ENCODE data around the gene GPR37L1. TPM values are rescaled to one million over a fixed set of nuclear protein-coding genes. Genes with fewer than 3 reads are reported as not detected.
"Not testable (repeated sequence)": the region's sequence is repeated elsewhere in the genome, so short reads cannot be mapped to it uniquely, and the experiment has no call there.

Gene GPR37L1
- total RNA-seq, 2 experiments from 2014 or later: not detected

DNA sequence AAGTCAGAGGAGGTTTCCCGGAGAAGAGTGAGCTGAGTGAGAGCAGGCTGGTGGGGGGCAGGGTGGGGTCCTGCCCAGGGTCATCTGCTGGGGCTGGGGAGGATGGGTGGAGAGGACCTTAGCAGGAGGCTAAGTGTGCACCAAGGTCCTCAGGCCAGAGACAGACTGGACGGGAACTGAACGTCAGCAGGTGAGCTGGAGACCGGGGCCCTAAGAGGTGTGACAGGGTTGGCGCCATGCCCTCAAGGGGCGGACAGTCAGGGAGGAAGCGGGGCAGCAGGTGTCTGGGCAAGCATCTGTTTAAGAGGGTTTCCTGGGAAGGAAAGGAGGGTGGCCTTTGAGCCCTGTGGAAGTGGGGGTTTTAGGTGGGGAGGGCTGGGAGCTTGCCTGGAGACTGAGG, 51.3 kb downstream of the GPR37L1 start:
- no peak for DNase-seq
- H3K9me3 Mint-ChIP-seq: no peaks in the 10 kb centered on the region

DNA sequence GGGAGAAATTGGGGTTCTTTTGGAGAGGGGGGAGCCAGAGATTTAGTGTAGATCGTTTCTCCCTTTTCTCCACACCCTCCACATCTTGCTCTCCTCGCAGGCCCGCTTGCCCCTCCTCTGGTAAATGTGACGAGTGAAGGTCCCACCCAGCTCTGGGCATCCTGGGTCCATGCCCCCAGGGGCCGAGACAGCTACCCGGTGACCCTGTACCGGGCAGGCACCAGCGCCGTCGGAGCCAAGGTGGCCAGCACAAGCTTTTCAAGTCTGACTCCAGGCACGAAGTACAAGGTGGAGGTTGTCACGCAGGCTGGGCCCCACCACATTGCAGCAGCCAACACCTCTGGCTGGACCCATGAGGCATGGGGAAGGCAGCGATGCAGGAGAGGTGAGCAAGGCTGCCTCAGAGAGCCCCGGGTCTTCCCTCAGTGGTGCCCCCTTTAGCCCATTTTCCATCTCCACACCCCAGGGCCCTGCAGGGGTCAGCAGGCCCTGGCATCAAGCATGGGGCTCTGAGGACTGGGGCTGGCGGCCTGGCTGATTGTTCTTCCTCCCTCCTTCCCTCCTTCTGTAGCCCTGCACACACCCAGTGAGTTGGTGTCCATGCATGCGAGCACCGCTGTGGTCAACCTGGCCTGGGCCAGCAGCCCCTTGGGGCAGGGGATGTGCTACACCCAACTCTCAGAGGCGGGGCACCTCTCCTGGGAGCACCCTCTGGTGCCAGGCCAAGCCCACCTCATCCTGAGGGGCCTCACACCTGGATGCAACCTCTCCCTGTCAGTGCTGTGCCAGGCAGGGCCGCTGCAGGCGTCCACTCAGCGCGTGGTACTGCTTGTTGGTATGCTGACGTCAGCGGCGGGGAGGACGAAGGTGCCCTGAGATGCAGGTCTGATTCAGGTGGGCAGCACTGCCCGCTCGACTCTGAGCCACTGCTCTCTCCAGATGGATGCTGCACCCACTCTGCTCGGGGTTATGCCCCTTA, 54.5 kb downstream of the GPR37L1 start:
- H3K4me1 ChIP-seq (ENCODE audit: insufficient read depth, low read length): peaks cover 2% of the 10 kb centered on the region
- ChIA-PET POLR2A (interaction anchor here (0.7 kb wide), 1 partner anchor 69 kb away, joined by 4 read pairs; no protein-coding TSS in a partner anchor), CTCF (no interaction called here)
- no peak for DNase-seq
- ATAC-seq (ENCODE audit: poor library complexity): no peak
- no peaks in the 10 kb centered on the region for H3K27me3 ChIP-seq (ENCODE audit: control insufficient read depth in 1 of 2, insufficient read depth in 2 of 2, low read length in 2 of 2)
- no peak overlapping the region for H3K27ac ChIP-seq (ENCODE audit: low read depth in 1 of 2, low read length in 2 of 2)
- intact Hi-C loops (cut with DNase I, micrococcal nuclease): no loop called here
- no peaks in the 10 kb centered on the region for H3K9me3 Mint-ChIP-seq
- H3K9me3 ChIP-seq (ENCODE audit: control insufficient read depth in 1 of 2, insufficient read depth in 1 of 2, low read length in 2 of 2): no peaks in the 10 kb centered on the region
- no peak overlapping the region for H3K27ac Mint-ChIP-seq
- H3K36me3 Mint-ChIP-seq (ENCODE audit: low read depth): no peaks in the 10 kb centered on the region
- no peak overlapping the region for H3K4me3 ChIP-seq (ENCODE audit: low read length)
- no peaks in the 10 kb centered on the region for H3K4me1 Mint-ChIP-seq (ENCODE audit: low read depth)
- TF ChIP-seq, protein P1, sequence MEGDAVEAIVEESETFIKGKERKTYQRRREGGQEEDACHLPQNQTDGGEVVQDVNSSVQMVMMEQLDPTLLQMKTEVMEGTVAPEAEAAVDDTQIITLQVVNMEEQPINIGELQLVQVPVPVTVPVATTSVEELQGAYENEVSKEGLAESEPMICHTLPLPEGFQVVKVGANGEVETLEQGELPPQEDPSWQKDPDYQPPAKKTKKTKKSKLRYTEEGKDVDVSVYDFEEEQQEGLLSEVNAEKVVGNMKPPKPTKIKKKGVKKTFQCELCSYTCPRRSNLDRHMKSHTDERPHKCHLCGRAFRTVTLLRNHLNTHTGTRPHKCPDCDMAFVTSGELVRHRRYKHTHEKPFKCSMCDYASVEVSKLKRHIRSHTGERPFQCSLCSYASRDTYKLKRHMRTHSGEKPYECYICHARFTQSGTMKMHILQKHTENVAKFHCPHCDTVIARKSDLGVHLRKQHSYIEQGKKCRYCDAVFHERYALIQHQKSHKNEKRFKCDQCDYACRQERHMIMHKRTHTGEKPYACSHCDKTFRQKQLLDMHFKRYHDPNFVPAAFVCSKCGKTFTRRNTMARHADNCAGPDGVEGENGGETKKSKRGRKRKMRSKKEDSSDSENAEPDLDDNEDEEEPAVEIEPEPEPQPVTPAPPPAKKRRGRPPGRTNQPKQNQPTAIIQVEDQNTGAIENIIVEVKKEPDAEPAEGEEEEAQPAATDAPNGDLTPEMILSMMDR (IDR thresholded peaks at IDR 0.05): no peak
- H3K4me3 Mint-ChIP-seq: no peak overlapping the region
- H3K36me3 ChIP-seq (ENCODE audit: insufficient read depth, low read length): no peaks in the 10 kb centered on the region
- H3K27me3 Mint-ChIP-seq: no peaks in the 10 kb centered on the region

More for the DNA sequence above, 51.3 kb downstream of the GPR37L1 start:
- POLR2A ChIA-PET: interaction anchor here (1.9 kb wide), 1 partner anchor 12 kb away, joined by 7 read pairs; no protein-coding TSS in a partner anchor
- Histone ChIP-seq H3K9me3 (ENCODE audit: control insufficient read depth in 1 of 2, insufficient read depth in 1 of 2, low read length in 2 of 2) (no peaks in the 10 kb centered on the region), H3K27me3 (ENCODE audit: control insufficient read depth in 1 of 2, insufficient read depth in 2 of 2, low read length in 2 of 2) (no peaks in the 10 kb centered on the region), H3K27ac (ENCODE audit: low read depth in 1 of 2, low read length in 2 of 2) (no peak overlapping the region), H3K36me3 (ENCODE audit: insufficient read depth, low read length) (no peaks in the 10 kb centered on the region), H3K4me3 (ENCODE audit: low read length) (no peak overlapping the region), H3K4me1 (ENCODE audit: insufficient read depth, low read length) (peaks cover 11% of the 10 kb centered on the region)
- H3K27ac Mint-ChIP-seq: no peak overlapping the region
- CTCF ChIA-PET: interaction anchor here (1.4 kb wide), 1 partner anchor 11 kb away, joined by 3 read pairs; no protein-coding TSS in a partner anchor
- ATAC-seq (ENCODE audit: poor library complexity): no peak
- TF ChIP-seq, protein P1 (IDR thresholded peaks at IDR 0.05): no peak
- H3K36me3 Mint-ChIP-seq (ENCODE audit: low read depth): no peaks in the 10 kb centered on the region
- H3K4me1 Mint-ChIP-seq (ENCODE audit: low read depth): no peaks in the 10 kb centered on the region
- no peak overlapping the region for H3K4me3 Mint-ChIP-seq
- intact Hi-C loops (cut with DNase I, micrococcal nuclease): no loop called here
- H3K27me3 Mint-ChIP-seq: no peaks in the 10 kb centered on the region

DNA sequence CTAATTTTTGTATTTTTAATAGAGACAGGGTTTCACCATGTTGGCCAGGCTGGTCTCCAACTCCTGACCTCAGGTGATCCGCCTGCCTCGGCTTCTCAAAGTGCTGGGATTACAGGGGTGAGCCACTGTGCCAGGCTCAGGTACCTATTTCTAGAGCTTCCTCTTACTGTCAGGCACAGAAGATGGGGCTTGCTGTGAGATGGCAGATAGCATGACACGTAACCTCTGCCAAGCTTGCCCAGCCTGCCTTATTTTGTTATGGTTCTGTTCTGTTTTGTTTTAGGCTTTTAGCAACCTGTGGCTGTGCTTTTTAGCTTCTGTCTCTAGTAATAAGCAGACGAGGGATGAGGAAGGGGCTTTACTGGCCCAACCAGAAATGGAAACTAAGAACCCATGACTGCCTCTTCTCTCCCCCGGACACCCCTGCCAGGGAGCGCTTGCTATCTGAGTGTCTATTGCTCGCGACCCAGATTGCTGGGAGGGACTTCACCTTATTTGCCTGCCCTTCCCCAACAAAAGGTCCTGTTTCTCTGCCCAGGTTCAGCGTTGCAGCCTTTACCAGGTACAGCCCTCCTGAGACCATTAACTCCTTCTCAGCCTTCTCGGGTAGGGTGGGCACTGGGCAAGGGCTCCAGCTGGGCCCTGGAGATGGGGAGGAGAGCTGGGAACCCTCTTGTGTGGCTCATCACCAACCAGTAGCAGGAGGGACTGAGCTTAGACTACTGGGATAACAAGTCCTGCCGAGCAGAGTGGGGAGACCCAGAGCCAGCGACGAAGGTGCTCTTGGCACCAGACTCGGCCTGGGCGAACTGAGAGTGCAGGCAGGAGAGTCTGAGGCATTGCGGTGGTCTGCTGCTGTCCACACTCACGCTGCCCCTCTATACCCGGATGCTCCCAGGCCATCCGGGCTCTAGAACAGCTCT, 57.4 kb downstream of the GPR37L1 start:
- intact Hi-C loops (cut with DNase I, micrococcal nuclease): no loop called here
- Histone ChIP-seq H3K27ac (ENCODE audit: low read depth in 1 of 2, low read length in 2 of 2) (no peak overlapping the region), H3K9me3 (ENCODE audit: control insufficient read depth in 1 of 2, insufficient read depth in 1 of 2, low read length in 2 of 2) (no peaks in the 10 kb centered on the region), H3K4me3 (ENCODE audit: low read length) (no peak overlapping the region), H3K27me3 (ENCODE audit: control insufficient read depth in 1 of 2, insufficient read depth in 2 of 2, low read length in 2 of 2) (no peaks in the 10 kb centered on the region), H3K4me1 (ENCODE audit: insufficient read depth, low read length) (peaks cover 9% of the 10 kb centered on the region), H3K36me3 (ENCODE audit: insufficient read depth, low read length) (no peaks in the 10 kb centered on the region)
- no peaks in the 10 kb centered on the region for H3K9me3 Mint-ChIP-seq
- ChIA-PET POLR2A (no interaction called here), CTCF (interaction anchor here (1.1 kb wide), 1 partner anchor 13 kb away, joined by 3 read pairs; no protein-coding TSS in a partner anchor)
- no peak for ATAC-seq (ENCODE audit: poor library complexity)
- H3K27ac Mint-ChIP-seq: no peak overlapping the region
- no peaks in the 10 kb centered on the region for H3K36me3 Mint-ChIP-seq (ENCODE audit: low read depth)
- H3K4me1 Mint-ChIP-seq (ENCODE audit: low read depth): peaks cover 14% of the 10 kb centered on the region
- no peak overlapping the region for H3K4me3 Mint-ChIP-seq
- H3K27me3 Mint-ChIP-seq: no peaks in the 10 kb centered on the region
- TF ChIP-seq, protein P1 (IDR thresholded peaks at IDR 0.05): no peak
- no peak for DNase-seq

DNA sequence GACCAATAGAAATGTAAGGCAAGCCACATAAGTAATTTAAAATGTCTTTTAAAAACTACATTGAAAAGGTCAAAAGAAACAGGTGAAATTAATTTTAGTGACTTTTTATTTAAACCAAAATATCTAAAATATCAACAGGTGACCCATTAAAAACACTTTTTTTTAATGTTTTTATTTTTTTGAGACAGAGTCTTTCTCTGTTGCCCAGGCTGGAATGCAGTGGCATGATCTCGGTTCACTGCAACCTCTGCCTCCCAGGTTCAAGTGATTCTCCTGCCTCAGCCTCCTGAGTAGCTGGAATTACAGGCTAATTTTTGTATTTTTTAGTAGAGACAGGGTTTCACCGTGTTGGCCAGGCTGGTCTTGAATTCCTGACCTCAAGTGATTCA, 58.0 kb downstream of the GPR37L1 start:
- H3K4me1 ChIP-seq (ENCODE audit: insufficient read depth, low read length); H3K27me3 Mint-ChIP-seq; H3K36me3 ChIP-seq (ENCODE audit: insufficient read depth, low read length); H3K9me3 Mint-ChIP-seq; intact Hi-C loops (cut with DNase I, micrococcal nuclease); H3K27ac Mint-ChIP-seq; ATAC-seq (ENCODE audit: poor library complexity); POLR2A ChIA-PET; DNase-seq; H3K4me3 Mint-ChIP-seq; H3K36me3 Mint-ChIP-seq (ENCODE audit: low read depth); H3K4me3 ChIP-seq (ENCODE audit: low read length); H3K27ac ChIP-seq (ENCODE audit: low read depth in 1 of 2, low read length in 2 of 2); H3K9me3 ChIP-seq (ENCODE audit: control insufficient read depth in 1 of 2, insufficient read depth in 1 of 2, low read length in 2 of 2); H3K27me3 ChIP-seq (ENCODE audit: control insufficient read depth in 1 of 2, insufficient read depth in 2 of 2, low read length in 2 of 2): not testable (repeated sequence)
- H3K4me1 Mint-ChIP-seq (ENCODE audit: low read depth): peaks cover 14% of the 10 kb centered on the region
- CTCF ChIA-PET: interaction anchor here (1.1 kb wide), 1 partner anchor 12 kb away, joined by 3 read pairs; no protein-coding TSS in a partner anchor
